Keratinocyte (primary cell): ENCODE data around the gene ZNF862. TPM values are rescaled to one million over a fixed set of nuclear protein-coding genes. Genes with fewer than 3 reads are reported as not detected.

Experiments used
- DNase-seq: peaks from one replicate; pipeline ENCODE4 v3.0.0-alpha.2; 2011; ENCODE audit warnings: low read depth, missing footprints, low spot score
- FAIRE-seq: peaks from 2 replicates; lab custom pipeline; 2011; peaks lifted over from hg19 to GRCh38; lab: Jason Lieb, UNC
- H2AFZ ChIP-seq: 2 replicates; pipeline ENCODE4 v1.6.0; 2012; ENCODE audit warnings: low read length, control low read depth, inconsistent platforms; ENCODE audit not compliant: control insufficient read depth
- H3K27ac ChIP-seq: 2 replicates; pipeline ENCODE4 v1.5.1; 2011; ENCODE audit warnings: low read length; ENCODE audit not compliant: control insufficient read depth, insufficient read depth
- H3K27me3 ChIP-seq: 3 replicates; pipeline ENCODE4 v1.6.0; 2011; ENCODE audit warnings: low read length; ENCODE audit not compliant: control insufficient read depth, insufficient read depth; ENCODE audit errors: extremely low read depth
- H3K36me3 ChIP-seq, 2 experiments: 2 replicates in 1 of 2; 3 replicates in 1 of 2; pipeline ENCODE4 v1.5.1; 2011; ENCODE audit warnings: low read length in 2 of 2, mild to moderate bottlenecking in 1 of 2; ENCODE audit not compliant: control insufficient read depth in 2 of 2, insufficient read depth in 2 of 2; ENCODE audit errors: extremely low read depth in 1 of 2
- H3K4me1 ChIP-seq: 3 replicates; pipeline ENCODE4 v1.5.1; 2011; ENCODE audit warnings: low read length; ENCODE audit not compliant: control insufficient read depth, insufficient read depth; ENCODE audit errors: extremely low read depth
- H3K4me2 ChIP-seq: 3 replicates; pipeline ENCODE4 v1.6.0; 2011; ENCODE audit warnings: low read depth, low read length; ENCODE audit not compliant: control insufficient read depth, insufficient read depth; ENCODE audit errors: extremely low read depth
- H3K4me3 ChIP-seq, 3 experiments: fragments of 200-600 bp in 1 of 3; sonication (generic) in 1 of 3; 2 replicates in 2 of 3; 3 replicates in 1 of 3; pipeline ENCODE4 v1.5.1; 2011 to 2016; ENCODE audit warnings: low read length in 3 of 3, mild to moderate bottlenecking in 3 of 3, control low read depth in 2 of 3, inconsistent platforms in 1 of 3, low read depth in 1 of 3, mixed read lengths in 1 of 3, mixed run types in 1 of 3, moderate library complexity in 1 of 3; ENCODE audit not compliant: control insufficient read depth in 2 of 3, insufficient read depth in 2 of 3; ENCODE audit errors: extremely low read depth in 1 of 3
- H3K79me2 ChIP-seq: 2 replicates; pipeline ENCODE4 v1.6.0; 2012; ENCODE audit warnings: low read length; ENCODE audit not compliant: control insufficient read depth, insufficient read depth
- H3K9ac ChIP-seq: 3 replicates; pipeline ENCODE4 v1.6.0; 2011; ENCODE audit warnings: low read length; ENCODE audit not compliant: control insufficient read depth, insufficient read depth; ENCODE audit errors: extremely low read depth
- H3K9me1 ChIP-seq: 3 replicates; pipeline ENCODE4 v1.6.0; 2011; ENCODE audit warnings: low read length; ENCODE audit not compliant: control insufficient read depth, insufficient read depth; ENCODE audit errors: extremely low read depth
- H3K9me3 ChIP-seq: 2 replicates; pipeline ENCODE4 v1.5.1; 2012; ENCODE audit warnings: low read depth, low read length; ENCODE audit not compliant: control insufficient read depth
- H4K20me1 ChIP-seq: 3 replicates; pipeline ENCODE4 v1.6.0; 2011; ENCODE audit warnings: low read length; ENCODE audit not compliant: control insufficient read depth, insufficient read depth; ENCODE audit errors: extremely low read depth
- CTCF ChIP-seq, 3 experiments: IDR thresholded peaks in 1 of 3; conservative IDR thresholded peaks in 1 of 3; optimal IDR thresholded peaks in 1 of 3; 2 replicates in 2 of 3; 3 replicates in 1 of 3; pipeline versions ENCODE3 to v1.5.1; 2011; ENCODE audit warnings: low read length in 3 of 3, mild to moderate bottlenecking in 3 of 3, moderate library complexity in 2 of 3, control low read depth in 1 of 3, inconsistent platforms in 1 of 3; ENCODE audit not compliant: insufficient read depth in 2 of 3; ENCODE audit errors: extremely low read depth in 1 of 3
- EZH2 ChIP-seq: IDR thresholded peaks from one replicate; pipeline ENCODE4 v1.6.1; 2012; ENCODE audit warnings: inconsistent platforms, mild to moderate bottlenecking, low read length, moderate library complexity
- dilution Hi-C: fragments of 300-500 bp; cut with MboI; formaldehyde crosslinking; loops from one replicate; pipeline ENCODE4 v1.7.0; 2020; ENCODE audit warnings: low sequenced_read_pairs; ENCODE audit not compliant: extremely low pct_ligation_motif_present
- polyA plus RNA-seq, 5 experiments: library from polyadenylated mRNA; depleted of rRNA in 3 of 5; stranded (reverse) in 3 of 5; stranded (forward) in 1 of 5; unstranded in 1 of 5; fragments of >200 nt; gene quantifications; 1 replicate in 1 of 5; 2 replicates in 3 of 5; 3 replicates in 1 of 5; pipeline versions ENCODE4 v1.2.1 to v1.2.3, GENCODE V29; 2011 to 2012; ENCODE audit warnings: missing spikeins in 2 of 5, low read depth in 1 of 5, low replicate concordance in 1 of 5

ZNF862 gene
- polyA plus RNA-seq, 1 donor (not counting 4 experiments of a cell fraction or from before 2014, with no cell fraction given): 10.1 TPM

- Histone ChIP-seq H2AFZ (no peak overlapping the region), H3K4me2 (no peak overlapping the region), H3K9me1 (no peaks in the 10 kb centered on the region), H3K4me1 (no peaks in the 10 kb centered on the region), H3K27me3 (no peaks in the 10 kb centered on the region), H3K4me3 (no peak overlapping the region), H3K9me3 (no peaks in the 10 kb centered on the region), H3K36me3 (no peaks in the 10 kb centered on the region), H3K27ac (no peak overlapping the region), H3K9ac (no peak overlapping the region), H4K20me1 (no peaks in the 10 kb centered on the region), H3K79me2 (no peaks in the 10 kb centered on the region)
- no peak for FAIRE-seq
- no peak for TF ChIP-seq CTCF (optimal IDR thresholded peaks at IDR 0.05 in 1 of 3, IDR thresholded peaks at IDR 0.05 in 1 of 3, conservative IDR thresholded peaks at IDR 0.05 in 1 of 3; ENCODE audit: extremely low read depth in 1 of 3, insufficient read depth in 2 of 3, low read length in 3 of 3)
- TF ChIP-seq EZH2: no peak
- dilution Hi-C loops: no loop called here
- DNase-seq: no peak
Measured at GRCh38 chr7:149883048-149883438, 44.9 kb downstream of the ZNF862 start.

- dilution Hi-C loops: no loop called here
- TF ChIP-seq CTCF (optimal IDR thresholded peaks at IDR 0.05 in 1 of 3, IDR thresholded peaks at IDR 0.05 in 1 of 3, conservative IDR thresholded peaks at IDR 0.05 in 1 of 3; ENCODE audit: extremely low read depth in 1 of 3, insufficient read depth in 2 of 3, low read length in 3 of 3) (peak; percentile 52 to 77 (median 76)), EZH2 (no peak)
- no peaks in the 10 kb centered on the region for H4K20me1 ChIP-seq
- DNase-seq: no peak
- no peak for FAIRE-seq
- no peaks in the 10 kb centered on the region for H3K9me1 ChIP-seq
- H3K36me3 ChIP-seq: no peaks in the 10 kb centered on the region
- no peaks in the 10 kb centered on the region for H3K79me2 ChIP-seq
- no peak overlapping the region for H3K4me3 ChIP-seq
- H3K4me2 ChIP-seq: no peak overlapping the region
- H3K9me3 ChIP-seq: no peaks in the 10 kb centered on the region
- no peak overlapping the region for H2AFZ ChIP-seq
- no peaks in the 10 kb centered on the region for H3K27me3 ChIP-seq
- H3K9ac ChIP-seq: no peak overlapping the region
- no peaks in the 10 kb centered on the region for H3K4me1 ChIP-seq
- H3K27ac ChIP-seq: no peak overlapping the region
Measured at GRCh38 chr7:149883452-149883861, 45.3 kb downstream of the ZNF862 start.
